Activated T-cell treated with anti-CD3 and anti-CD28 coated beads, Interleukin-2, amount 50 U/mL, for 4 hours (primary cell): ENCODE measurements around the gene AMDHD2. TPM values are rescaled to one million over a fixed set of nuclear protein-coding genes. Genes with fewer than 3 reads are reported as not detected.

Source experiments
- ATAC-seq, 2 donors: fragments of 200-7000 bp; cut with Tn5 transposase; one replicate each; pipeline ENCODE4 v1.10.0; 2021
- DNase-seq: peaks from one replicate; pipeline ENCODE4 v3.0.0-alpha.2; 2020
- H3K27me3 Mint-ChIP-seq: one replicate; pipeline ENCODE4 v1.8.0; 2021; ENCODE audit warnings: low read depth, mixed read lengths
- H3K36me3 Mint-ChIP-seq: one replicate; pipeline ENCODE4 v1.8.0; 2022; ENCODE audit warnings: mixed read lengths; ENCODE audit not compliant: insufficient read depth
- H3K4me1 Mint-ChIP-seq: one replicate; pipeline ENCODE4 v1.8.0; 2021; ENCODE audit warnings: low read depth, mixed read lengths
- H3K4me3 Mint-ChIP-seq: one replicate; pipeline ENCODE4 v1.8.0; 2021; ENCODE audit warnings: mild to moderate bottlenecking, moderate library complexity, mixed read lengths
- H3K9me3 Mint-ChIP-seq: one replicate; pipeline ENCODE4 v1.8.0; 2021; ENCODE audit warnings: mixed read lengths
- total RNA-seq, 3 donors: library from RNA; stranded (reverse); gene quantifications; one replicate each; pipeline ENCODE4 v1.2.1, GENCODE V29; 2021

The AMDHD2 gene
- total RNA-seq = 10 to 100 TPM; 32.0 to 35.3 (median 35.0) TPM

- Mint-ChIP-seq H3K27me3 (no peaks in the 10 kb centered on the region), H3K4me1 (peaks cover 57% of the 10 kb centered on the region), H3K9me3 (no peaks in the 10 kb centered on the region), H3K36me3 (peaks cover 19% of the 10 kb centered on the region), H3K4me3 (peak within 1 kb of the TSS; percentile 84)
- DNase-seq (peak; percentile 86), ATAC-seq (peak; percentile 73 to 79)
Observed at GRCh38 chr16:2520097-2520783, at the start of gene AMDHD2. Gene AMDHD2 (plus strand): TSS chr16:2520371. CDS start chr16:2520459, 88 bp downstream.

GRCh38 chr16:2470603-2471015 lies 49.6 kb upstream of the AMDHD2 start:
- H3K4me1 Mint-ChIP-seq = peaks cover 8% of the 10 kb centered on the region
- H3K36me3 Mint-ChIP-seq = no peaks in the 10 kb centered on the region

GRCh38 chr16:2471016-2471652 lies 49.0 kb upstream of the AMDHD2 start, which contains the start of gene NTN3:
Gene NTN3 (plus strand): TSS chr16:2471297. CDS start chr16:2471702, 405 bp downstream.
- no peak for ATAC-seq
- no peak for DNase-seq
- H3K4me3 Mint-ChIP-seq = no peak within 1 kb of the TSS
- peaks cover 36% of the 10 kb centered on the region for H3K27me3 Mint-ChIP-seq
- no peaks in the 10 kb centered on the region for H3K9me3 Mint-ChIP-seq
- no peaks in the 10 kb centered on the region for H3K36me3 Mint-ChIP-seq
- peaks cover 10% of the 10 kb centered on the region for H3K4me1 Mint-ChIP-seq

More at GRCh38 chr16:2470603-2471015, 49.6 kb upstream of the AMDHD2 start:
- ATAC-seq (no peak), DNase-seq (no peak)
- Mint-ChIP-seq H3K4me3 (no peak overlapping the region), H3K27me3 (peaks cover 36% of the 10 kb centered on the region), H3K9me3 (no peaks in the 10 kb centered on the region)

GRCh38 chr16:2471653-2472487 lies 48.3 kb upstream of the AMDHD2 start:
- Mint-ChIP-seq H3K4me1 (peaks cover 17% of the 10 kb centered on the region), H3K4me3 (no peak overlapping the region), H3K9me3 (no peaks in the 10 kb centered on the region), H3K27me3 (peaks cover 34% of the 10 kb centered on the region), H3K36me3 (no peaks in the 10 kb centered on the region)
- ATAC-seq = no peak
- DNase-seq = no peak

- no peaks in the 10 kb centered on the region for H3K36me3 Mint-ChIP-seq
- H3K4me3 Mint-ChIP-seq = no peak overlapping the region
- peaks cover 17% of the 10 kb centered on the region for H3K4me1 Mint-ChIP-seq
- DNase-seq (no peak), ATAC-seq (no peak)
- H3K9me3 Mint-ChIP-seq = no peaks in the 10 kb centered on the region
- H3K27me3 Mint-ChIP-seq = peaks cover 29% of the 10 kb centered on the region
Observed at GRCh38 chr16:2472488-2472864, 47.7 kb upstream of the AMDHD2 start.

- Mint-ChIP-seq H3K4me3 (peak overlapping the region; percentile 69), H3K27me3 (peaks cover 29% of the 10 kb centered on the region), H3K36me3 (no peaks in the 10 kb centered on the region), H3K9me3 (no peaks in the 10 kb centered on the region), H3K4me1 (peaks cover 20% of the 10 kb centered on the region)
- DNase-seq (no peak), ATAC-seq (no peak)
Observed at GRCh38 chr16:2472885-2473445, 47.2 kb upstream of the AMDHD2 start.

- H3K27me3 Mint-ChIP-seq = peaks cover 26% of the 10 kb centered on the region
- H3K4me1 Mint-ChIP-seq = peaks cover 20% of the 10 kb centered on the region
- no peaks in the 10 kb centered on the region for H3K9me3 Mint-ChIP-seq
- H3K4me3 Mint-ChIP-seq = peak overlapping the region; percentile 69
- DNase-seq (peak; percentile 21), ATAC-seq (peak in 1 of 2 donors; percentile 0)
- no peaks in the 10 kb centered on the region for H3K36me3 Mint-ChIP-seq
Observed at GRCh38 chr16:2473446-2473926, 46.7 kb upstream of the AMDHD2 start.

- Mint-ChIP-seq H3K27me3 (peaks cover 23% of the 10 kb centered on the region), H3K9me3 (no peaks in the 10 kb centered on the region), H3K36me3 (no peaks in the 10 kb centered on the region), H3K4me3 (peak overlapping the region; percentile 76), H3K4me1 (peaks cover 20% of the 10 kb centered on the region)
- peak; percentile 64 to 66 for ATAC-seq
- DNase-seq = peak; percentile 55
Observed at GRCh38 chr16:2473999-2474876, 45.9 kb upstream of the AMDHD2 start.

- H3K27me3 Mint-ChIP-seq = peaks cover 16% of the 10 kb centered on the region
- ATAC-seq (peak; percentile 72 to 75), DNase-seq (peak; percentile 71)
- no peaks in the 10 kb centered on the region for H3K9me3 Mint-ChIP-seq
- H3K4me3 Mint-ChIP-seq = peak within 1 kb of the TSS; percentile 76
- H3K36me3 Mint-ChIP-seq = no peaks in the 10 kb centered on the region
- peaks cover 17% of the 10 kb centered on the region for H3K4me1 Mint-ChIP-seq
Observed at GRCh38 chr16:2474877-2475412, 45.2 kb upstream of the AMDHD2 start, which contains the start of gene TBC1D24. Gene TBC1D24 (plus strand): TSS chr16:2475127. CDS start chr16:2496149, 21,022 bp downstream.

- DNase-seq = peak; percentile 47
- Mint-ChIP-seq H3K27me3 (peaks cover 9% of the 10 kb centered on the region), H3K9me3 (no peaks in the 10 kb centered on the region), H3K4me1 (peaks cover 17% of the 10 kb centered on the region), H3K4me3 (peak overlapping the region; percentile 71), H3K36me3 (no peaks in the 10 kb centered on the region)
- peak; percentile 29 to 30 for ATAC-seq
Observed at GRCh38 chr16:2475413-2476344, 44.5 kb upstream of the AMDHD2 start.

GRCh38 chr16:2476345-2476720 lies 43.8 kb upstream of the AMDHD2 start:
- Mint-ChIP-seq H3K9me3 (no peaks in the 10 kb centered on the region), H3K4me1 (peaks cover 17% of the 10 kb centered on the region), H3K4me3 (peak overlapping the region; percentile 71), H3K27me3 (peaks cover 8% of the 10 kb centered on the region), H3K36me3 (no peaks in the 10 kb centered on the region)
- DNase-seq (no peak), ATAC-seq (no peak)

- Mint-ChIP-seq H3K36me3 (no peaks in the 10 kb centered on the region), H3K4me3 (peak overlapping the region; percentile 71), H3K9me3 (no peaks in the 10 kb centered on the region), H3K4me1 (peaks cover 17% of the 10 kb centered on the region), H3K27me3 (peaks cover 8% of the 10 kb centered on the region)
- ATAC-seq (no peak), DNase-seq (no peak)
Observed at GRCh38 chr16:2476741-2477140, 43.4 kb upstream of the AMDHD2 start.
